HG02852 (cell line): ENCODE results near the gene ADAMTS9.

Experiments
- ATAC-seq: cut with Tn5 transposase; IDR thresholded peaks from one replicate; pipeline ENCODE4 v1.9.1; 2021; ENCODE audit warnings: mild to moderate bottlenecking, moderate library complexity; ENCODE audit not compliant: unreplicated experiment

ADAMTS9 gene

GRCh38 chr3:64621275-64621674, 66.5 kb downstream of the ADAMTS9 start:
- ATAC-seq, result no peak

- ATAC-seq, result no peak
These were observed 67.8 kb downstream of the ADAMTS9 start for GRCh38 chr3:64620020-64620419.

DNA sequence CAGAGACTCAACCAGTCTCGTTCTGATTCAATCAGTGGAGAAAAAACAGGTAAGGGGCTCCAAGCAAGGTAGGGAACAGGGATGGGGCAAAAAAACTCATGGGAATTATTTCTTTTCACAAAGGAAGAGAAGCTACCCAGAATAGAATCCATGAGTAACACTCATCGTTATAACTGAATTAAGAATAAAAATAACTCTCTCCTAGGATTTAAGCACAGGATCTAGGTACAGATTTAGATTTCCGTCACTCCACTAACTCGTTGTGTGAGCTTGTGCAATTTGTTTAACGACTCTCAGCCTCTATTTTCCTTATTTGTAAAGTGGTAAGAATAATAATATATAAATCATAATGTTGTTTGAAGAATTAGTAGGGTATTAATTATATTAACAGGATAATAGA, 68.6 kb downstream of the ADAMTS9 start:
- no peak for ATAC-seq

- no peak for ATAC-seq
These were observed 70.2 kb downstream of the ADAMTS9 start for GRCh38 chr3:64617610-64618009.

GRCh38 chr3:64616953-64617352, 70.8 kb downstream of the ADAMTS9 start:
- ATAC-seq, result no peak

DNA sequence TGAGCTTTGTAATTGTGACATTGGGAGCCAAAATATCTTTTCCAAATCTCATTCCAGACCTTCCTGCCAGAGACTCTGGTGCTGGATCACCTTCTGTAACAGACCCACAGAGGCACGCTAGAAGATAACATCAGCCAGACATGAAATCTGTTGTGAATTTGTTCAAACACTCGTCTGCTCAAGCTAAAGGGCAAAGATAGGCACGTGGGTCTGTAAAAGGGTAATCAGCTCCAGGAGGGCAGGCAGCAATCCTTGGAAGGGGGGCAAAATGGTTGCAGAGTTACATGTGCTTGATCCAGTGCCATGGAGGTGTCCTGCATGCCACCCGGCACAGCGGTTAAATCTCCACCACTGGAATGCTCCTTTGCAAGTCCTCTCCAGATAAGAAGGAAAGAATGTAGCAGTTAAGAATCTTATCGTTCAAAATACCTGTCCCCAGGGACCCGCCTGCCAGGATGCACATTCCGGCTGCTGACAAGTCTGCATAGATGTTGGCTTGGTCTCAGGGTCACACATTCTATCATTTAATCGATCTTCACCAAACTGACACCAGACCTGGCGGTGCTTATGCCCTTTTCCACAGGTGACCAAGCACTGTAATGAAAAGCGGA, 74.8 kb downstream of the ADAMTS9 start:
- ATAC-seq, result no peak

GRCh38 chr3:64612082-64612860, 75.5 kb downstream of the ADAMTS9 start:
- no peak for ATAC-seq

GRCh38 chr3:64608741-64609140, 79.1 kb downstream of the ADAMTS9 start:
- no peak for ATAC-seq

GRCh38 chr3:64607032-64607551, 80.7 kb downstream of the ADAMTS9 start:
- ATAC-seq, result no peak

- ATAC-seq, result no peak
These were observed 83.5 kb downstream of the ADAMTS9 start for GRCh38 chr3:64604313-64604712.

- no peak for ATAC-seq
These were observed 86.0 kb downstream of the ADAMTS9 start for GRCh38 chr3:64601824-64602223.

DNA sequence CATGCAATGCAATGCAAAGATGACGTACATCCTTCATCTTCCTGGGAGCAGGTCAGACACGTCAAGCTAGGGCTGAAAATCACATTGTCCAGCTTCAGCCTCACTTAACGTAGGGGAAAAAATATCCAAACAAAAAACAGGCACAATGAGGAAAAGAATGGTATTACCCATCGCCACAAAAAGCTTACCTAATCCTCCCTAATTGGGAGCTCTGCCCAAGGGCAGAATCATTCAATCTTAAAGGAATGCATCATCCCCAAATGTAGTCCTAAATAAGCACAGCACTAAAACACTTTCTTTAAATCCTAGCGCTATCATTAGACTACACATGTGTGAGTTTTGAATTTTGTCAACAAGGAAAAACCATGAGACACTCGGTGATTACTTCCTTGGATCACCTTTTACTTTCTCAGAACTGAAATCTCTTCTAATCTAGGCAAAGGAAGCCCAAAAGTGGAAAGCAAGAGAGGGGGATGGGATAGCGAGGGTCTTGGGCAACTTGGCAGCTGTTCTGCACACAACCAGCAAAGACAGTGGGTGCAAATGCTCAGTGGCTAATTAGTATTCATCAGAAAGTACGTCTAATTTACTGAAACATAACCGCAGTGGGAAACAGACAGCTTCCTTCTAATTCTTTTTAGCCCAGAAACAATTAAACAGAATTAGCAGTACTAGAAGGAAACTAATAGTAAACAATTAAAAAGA, 87.4 kb downstream of the ADAMTS9 start:
- ATAC-seq, result no peak

DNA sequence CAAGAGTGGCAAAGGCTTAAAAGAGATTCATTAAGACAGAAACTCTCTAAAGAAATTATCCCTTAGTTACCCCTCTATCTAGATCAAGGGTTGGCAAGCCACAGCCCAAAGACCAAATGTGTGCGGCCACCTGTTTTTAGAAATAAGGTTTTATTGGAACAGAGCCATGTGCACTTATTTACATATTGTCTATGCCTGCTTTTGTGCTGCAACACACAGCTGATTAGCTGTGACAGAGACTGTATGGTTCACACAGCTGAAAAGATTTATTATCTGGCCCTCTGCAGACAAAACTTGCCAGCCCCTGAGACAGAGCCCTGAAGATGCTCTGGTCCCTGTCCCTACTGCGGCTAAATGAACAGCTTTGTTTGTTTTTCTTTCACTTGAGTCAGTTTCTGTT, 88.1 kb downstream of the ADAMTS9 start:
- ATAC-seq, result no peak

GRCh38 chr3:64595253-64595694, 92.5 kb downstream of the ADAMTS9 start:
- ATAC-seq, result no peak

DNA sequence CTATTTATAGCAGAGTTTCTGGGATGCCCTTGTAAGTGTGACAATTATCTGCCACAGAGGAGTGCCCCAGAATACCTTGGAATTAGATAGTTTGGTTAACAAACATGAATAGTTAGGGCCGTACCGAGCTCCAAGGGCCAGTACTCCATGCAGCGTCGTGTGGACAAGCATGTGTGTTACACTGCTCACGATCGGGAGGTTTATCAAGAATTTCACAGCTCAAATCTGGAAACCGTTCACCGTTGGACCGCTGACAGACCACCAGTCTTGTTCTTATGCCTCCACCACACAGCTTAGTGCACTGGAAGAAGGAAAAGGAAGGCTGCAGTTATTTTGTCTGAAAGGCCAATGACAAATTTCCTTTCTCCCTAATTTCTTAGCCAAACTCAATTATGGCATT, 93.7 kb downstream of the ADAMTS9 start:
- ATAC-seq, result no peak

DNA sequence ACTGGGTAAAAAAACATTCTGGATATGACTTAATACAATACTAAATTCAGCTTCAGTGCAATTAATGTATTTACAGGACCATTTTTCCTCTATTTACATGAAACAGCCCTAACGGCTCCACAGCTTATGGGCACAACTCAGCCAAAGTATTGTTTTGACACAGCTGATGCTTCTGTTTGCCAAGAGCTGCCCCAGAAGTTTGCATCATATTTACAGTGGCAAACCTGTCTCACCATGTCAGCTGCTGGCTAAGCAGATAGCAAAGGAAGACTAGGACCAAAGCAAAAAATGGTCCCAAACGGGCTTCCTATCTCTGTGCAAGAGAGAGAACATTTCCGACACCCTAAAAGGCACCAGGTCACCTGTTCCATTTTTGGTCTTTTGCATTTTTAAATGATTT, 94.5 kb downstream of the ADAMTS9 start:
- no peak for ATAC-seq

GRCh38 chr3:64591615-64592014, 96.2 kb downstream of the ADAMTS9 start:
- ATAC-seq, result no peak

DNA sequence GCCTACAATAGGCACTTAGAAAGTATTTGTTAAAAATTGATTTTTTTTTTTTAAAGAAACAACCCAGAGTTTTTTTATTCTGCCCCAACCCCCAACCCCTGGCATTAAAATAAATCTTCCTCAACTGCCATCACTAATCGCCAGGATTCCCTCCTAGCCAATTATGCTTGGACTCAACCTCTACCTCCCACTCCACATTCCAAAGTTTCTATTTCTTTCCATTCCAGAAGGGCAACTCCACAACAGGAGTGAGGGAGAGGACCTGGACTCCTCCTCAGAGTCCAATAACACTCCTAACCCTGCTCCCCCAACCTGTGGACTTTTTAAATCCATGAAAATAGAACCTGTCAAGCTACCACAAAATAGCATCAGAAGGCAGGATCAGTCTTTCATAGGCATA, 99.4 kb downstream of the ADAMTS9 start:
- no peak for ATAC-seq

GRCh38 chr3:64586952-64587351, 100.8 kb downstream of the ADAMTS9 start:
- no peak for ATAC-seq

DNA sequence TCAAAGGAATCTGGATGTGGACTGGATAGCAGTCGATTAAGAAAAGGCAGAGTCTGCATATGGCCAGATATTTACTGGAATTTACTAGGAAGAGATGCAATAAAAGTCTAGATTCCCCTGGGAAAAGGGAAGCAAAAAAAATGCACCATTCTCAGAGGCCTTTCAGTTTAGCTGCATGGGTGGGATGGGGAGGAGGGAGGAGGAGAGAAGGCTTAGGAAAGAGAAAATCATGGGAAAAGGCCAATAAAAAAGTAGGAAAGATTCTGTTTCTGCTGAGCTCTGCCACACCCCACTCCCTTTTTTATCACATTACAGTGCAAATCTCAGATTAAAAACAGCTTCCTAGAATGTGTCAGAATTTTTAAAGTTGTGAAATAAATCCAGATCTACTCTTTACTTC, 103.6 kb downstream of the ADAMTS9 start:
- ATAC-seq, result no peak

- no peak for ATAC-seq
These were observed 109.0 kb downstream of the ADAMTS9 start for GRCh38 chr3:64578797-64579196.
